ENCODE data around the gene SLC6A11. TPM values are rescaled to one million over a fixed set of nuclear protein-coding genes. Genes with fewer than 3 reads are reported as not detected.

SLC6A11 gene
- total and polyA plus RNA-seq, 12 donors, result 0.05 TPM; not detected in 11

GRCh38 chr3:10910367-10910766 is 94.3 kb downstream of the SLC6A11 start:
- H3K36me3 ChIP-seq, result no peaks in the 10 kb centered on the region
- TF ChIP-seq CTCF (IDR thresholded peaks at IDR 0.05), result no peak
- intact Hi-C loops (cut with DNase I), result no loop called here
- peaks cover 0 to 33% (median 19%) of the 10 kb centered on the region in 11 donors for H3K9me3 ChIP-seq
- H3K4me3 ChIP-seq, result no peak overlapping the region
- DNase-seq (no peak), ATAC-seq (no peak)
- H3K27me3 ChIP-seq, result peaks cover 0 to 33% (median 12%) of the 10 kb centered on the region in 7 donors
- no peak overlapping the region for H3K27ac ChIP-seq
- H3K4me1 ChIP-seq, result no peaks in the 10 kb centered on the region
- 60 to 71% methylated on average over 3 of the region's 3 CpGs for WGBS, 2 donors

- Histone ChIP-seq H3K27me3 (peaks cover 0 to 40% (median 15%) of the 10 kb centered on the region in 7 donors), H3K27ac (no peak overlapping the region), H3K4me3 (no peak overlapping the region), H3K9me3 (peaks cover 0 to 26% (median 17%) of the 10 kb centered on the region in 11 donors), H3K36me3 (no peaks in the 10 kb centered on the region), H3K4me1 (no peaks in the 10 kb centered on the region)
- DNase-seq (no peak), ATAC-seq (no peak)
- 67 to 74% methylated on average over 2 of the region's 2 CpGs for WGBS, 2 donors
- no peak for TF ChIP-seq CTCF (IDR thresholded peaks at IDR 0.05)
- intact Hi-C loops (cut with DNase I), result no loop called here
These were observed 95.4 kb downstream of the SLC6A11 start for GRCh38 chr3:10911350-10912002.

- no peak for DNase-seq
- Histone ChIP-seq H3K27me3 (peaks cover 0 to 43% (median 15%) of the 10 kb centered on the region in 7 donors), H3K4me1 (no peaks in the 10 kb centered on the region), H3K9me3 (peaks cover 0 to 13% (median 5%) of the 10 kb centered on the region in 11 donors), H3K36me3 (no peaks in the 10 kb centered on the region), H3K4me3 (no peak overlapping the region), H3K27ac (no peak overlapping the region)
- WGBS, 2 donors, result 66 to 79% methylated on average over 3 of the region's 3 CpGs
- TF ChIP-seq CTCF (IDR thresholded peaks at IDR 0.05), result no peak
- ATAC-seq, result no peak
- intact Hi-C loops (cut with DNase I), result no loop called here
These were observed 96.8 kb downstream of the SLC6A11 start for GRCh38 chr3:10912786-10913185.

- no peak for TF ChIP-seq CTCF (IDR thresholded peaks at IDR 0.05)
- 35 to 41% methylated on average over 5 of the region's 5 CpGs for WGBS, 2 donors
- Histone ChIP-seq H3K4me1 (no peaks in the 10 kb centered on the region), H3K36me3 (no peaks in the 10 kb centered on the region), H3K4me3 (no peak overlapping the region), H3K9me3 (peaks cover 0 to 6% (median 0%) of the 10 kb centered on the region in 11 donors), H3K27ac (no peak overlapping the region), H3K27me3 (peaks cover 0 to 53% (median 24%) of the 10 kb centered on the region in 7 donors)
- ATAC-seq, result no peak
- no peak for DNase-seq
- intact Hi-C loops (cut with DNase I), result no loop called here
These were observed 99.3 kb downstream of the SLC6A11 start for GRCh38 chr3:10915376-10915775.
